K562 (cell line): ENCODE measurements around the gene LYST. TPM values are rescaled to one million over a fixed set of nuclear protein-coding genes. Genes with fewer than 3 reads are reported as not detected.
"Not testable (repeated sequence)": the region's sequence is repeated elsewhere in the genome, so short reads cannot be mapped to it uniquely, and the experiment has no call there.

Experiments
- ATAC-seq: fragments of 200-7000 bp; cut with Tn5 transposase; 3 replicates; pipeline ENCODE4 v1.9.1; 2020; ENCODE audit warnings: moderate library complexity
- BruUV-seq: library from RNA; stranded (reverse); fragments of 400-500 nt; replicated peaks from 2 replicates; lab custom pipeline; 2021; lab: Mats Ljungman, UMichigan
- CTCF ChIA-PET: fragments of 300-600 bp; formaldehyde crosslinking; extraction: SDS; loops from one replicate; lab custom pipeline; 2021; ENCODE audit warnings: low intra/inter-chr PET ratio; lab: Yijun Ruan, JAX
- POLR2A ChIA-PET: fragments of 300-600, 350-650 bp; sonication (Branson Sonifier 250); formaldehyde crosslinking; extraction: SDS; loops from one replicate; lab custom pipeline; 2021; ENCODE audit warnings: antibody characterized with exemption, inconsistent platforms; lab: Yijun Ruan, JAX
- DNase-seq, 4 experiments: peaks; one replicate each; pipeline versions ENCODE4 v3.0.0 to v3.0.0-alpha.2; 2011 to 2018; ENCODE audit warnings: low spot score in 3 of 4, mixed read lengths in 3 of 4; ENCODE audit errors: extremely low read depth in 1 of 4
- FAIRE-seq: peaks from 2 replicates; lab custom pipeline; 2011; peaks lifted over from hg19 to GRCh38; lab: Jason Lieb, UNC
- H2AFZ ChIP-seq: 2 replicates; pipeline ENCODE4 v1.6.0; 2011; ENCODE audit warnings: low read depth, low read length, control low read depth, inconsistent platforms
- H3K27ac ChIP-seq: fragments of 200-600 bp; 3 replicates; pipeline ENCODE4 v1.8.0; 2011; ENCODE audit warnings: low read depth, mild to moderate bottlenecking, control low read depth, inconsistent platforms, low read length, moderate library complexity, mixed read lengths; ENCODE audit errors: extremely low read depth
- H3K27me3 ChIP-seq, 2 experiments: fragments of 300-600 bp in 1 of 2; 2 replicates in 1 of 2; 3 replicates in 1 of 2; pipeline versions ENCODE4 v1.6.0 to v1.8.0; 2011; ENCODE audit warnings: inconsistent platforms in 2 of 2, low read length in 2 of 2, mild to moderate bottlenecking in 1 of 2, mixed read lengths in 1 of 2, moderate library complexity in 1 of 2; ENCODE audit not compliant: control insufficient read depth in 2 of 2, insufficient read depth in 2 of 2
- H3K36me3 ChIP-seq: fragments of 300-600 bp; 3 replicates; pipeline ENCODE4 v1.8.0; 2011; ENCODE audit warnings: mild to moderate bottlenecking, low read length, inconsistent platforms; ENCODE audit not compliant: control insufficient read depth, insufficient read depth
- H3K4me1 ChIP-seq, 2 experiments: fragments of 200-600 bp in 1 of 2; replicated peaks in 1 of 2; 2 replicates in 1 of 2; 3 replicates in 1 of 2; pipeline versions ENCODE4 v1.5.1 to v1.8.0; 2011; ENCODE audit warnings: inconsistent platforms in 2 of 2, low read length in 2 of 2, mild to moderate bottlenecking in 1 of 2, mixed read lengths in 1 of 2, moderate library complexity in 1 of 2; ENCODE audit not compliant: control insufficient read depth in 2 of 2, insufficient read depth in 2 of 2
- H3K4me2 ChIP-seq: 2 replicates; pipeline ENCODE4 v1.6.1; 2011; ENCODE audit warnings: low read length, control low read depth, inconsistent platforms, mixed read lengths; ENCODE audit not compliant: insufficient read depth
- H3K4me3 ChIP-seq: fragments of 200-600 bp; sonication (generic), shearing (Covaris generic); 2 replicates; pipeline ENCODE4 v1.5.1; 2016; ENCODE audit warnings: control low read depth, inconsistent platforms
- H3K79me2 ChIP-seq: fragments of 200-600 bp; 3 replicates; pipeline ENCODE4 v1.8.0; 2011; ENCODE audit warnings: low read length, inconsistent platforms; ENCODE audit not compliant: control insufficient read depth, insufficient read depth
- H3K9ac ChIP-seq, 2 experiments: 2 replicates each; pipeline versions ENCODE4 v1.6.0 to v1.6.1; 2011; ENCODE audit warnings: low read depth in 2 of 2, low read length in 2 of 2, control low read depth in 1 of 2, inconsistent platforms in 1 of 2, mild to moderate bottlenecking in 1 of 2, mixed read lengths in 1 of 2; ENCODE audit not compliant: insufficient read depth in 1 of 2
- H3K9me1 ChIP-seq: one replicate; pipeline ENCODE4 v1.6.0; 2011; ENCODE audit warnings: inconsistent platforms, mild to moderate bottlenecking, low read length, moderate library complexity; ENCODE audit not compliant: control insufficient read depth, insufficient read depth
- H3K9me3 ChIP-seq: replicated peaks from 2 replicates; pipeline ENCODE4 v1.5.1; 2011; ENCODE audit warnings: low read depth, low read length, inconsistent platforms; ENCODE audit not compliant: control insufficient read depth, insufficient read depth
- H4K20me1 ChIP-seq: replicated peaks from 2 replicates; pipeline ENCODE4 v1.6.1; 2011; ENCODE audit warnings: low read length, inconsistent platforms, mixed read lengths; ENCODE audit not compliant: control insufficient read depth, insufficient read depth
- ARID3B ChIP-seq: fragments of 250-450 bp; sonication (Bioruptor Pico); IDR thresholded peaks from 2 replicates; pipeline ENCODE4 v1.4.0; 2020; ENCODE audit warnings: borderline replicate concordance
- IRF9 ChIP-seq: fragments of 450-650 bp; IDR thresholded peaks from 2 replicates; pipeline ENCODE4 v1.6.1; 2016; ENCODE audit warnings: missing biosample characterization, missing genetic modification characterization
- KAT2B ChIP-seq: IDR thresholded peaks from one replicate; pipeline ENCODE4 v1.6.1; 2012; ENCODE audit warnings: low read depth, mild to moderate bottlenecking, control low read depth, inconsistent platforms, low read length, moderate library complexity
- MBD2 ChIP-seq: sonication (generic); IDR thresholded peaks from 2 replicates; pipeline ENCODE4 v1.6.1; 2016; ENCODE audit warnings: low read depth, borderline replicate concordance
- MEF2D ChIP-seq: conservative IDR thresholded peaks from 2 replicates; pipeline ENCODE4 v1.6.1; 2016; ENCODE audit warnings: low read depth, missing genetic modification characterization, missing compliant biosample characterization
- MTF1 ChIP-seq: fragments of 250-450 bp; sonication (Bioruptor Pico); IDR thresholded peaks from 2 replicates; pipeline ENCODE4 v1.9.0; 2021; ENCODE audit warnings: moderate library complexity, mild to moderate bottlenecking, inconsistent platforms, borderline replicate concordance
- NFYB ChIP-seq: IDR thresholded peaks from 2 replicates; pipeline ENCODE4 v1.6.1; 2011; ENCODE audit warnings: mild to moderate bottlenecking, moderate library complexity; ENCODE audit not compliant: insufficient read length; ENCODE audit errors: extremely low read depth
- NONO ChIP-seq, 2 experiments: fragments of 200-400 bp in 1 of 2; fragments of 450-650 bp in 1 of 2; formaldehyde crosslinking in 1 of 2; IDR thresholded peaks; 2 replicates each; pipeline ENCODE4 v1.6.1; 2017; ENCODE audit warnings: low read depth in 2 of 2, mild to moderate bottlenecking in 2 of 2, moderate library complexity in 2 of 2, low read length in 1 of 2
- NR2C2 ChIP-seq, 2 experiments: fragments of 200-800 bp in 1 of 2; sonication (Bioruptor generic) in 1 of 2; sonication (generic) in 1 of 2; formaldehyde crosslinking in 1 of 2; IDR thresholded peaks; 2 replicates each; pipeline versions ENCODE4 v1.6.1 to v1.8.0; 2016 to 2022; ENCODE audit warnings: mild to moderate bottlenecking in 1 of 2, missing compliant biosample characterization in 1 of 2, missing genetic modification characterization in 1 of 2, missing genetic modification reagents in 1 of 2
- NR2F6 ChIP-seq: fragments of 450-650 bp; formaldehyde crosslinking; IDR thresholded peaks from 2 replicates; pipeline ENCODE4 v1.4.0; 2020; ENCODE audit warnings: mild to moderate bottlenecking
- ZNF583 ChIP-seq: fragments of 250-450 bp; sonication (Bioruptor Pico); IDR thresholded peaks from 2 replicates; pipeline ENCODE4 v1.4.0; 2020
- WGBS: fragments of 100-300 bp; shearing (Covaris generic); methylation state at CpG from one replicate; pipeline ENCODE4 v1.1.6; 2016; ENCODE audit warnings: low coverage, mixed read lengths; ENCODE audit not compliant: insufficient coverage; ENCODE audit errors: missing lambda C conversion rate; 5-methylcytosine and 5-hydroxymethylcytosine counted together
- in situ Hi-C: fragments of 300-500 bp; cut with MboI; formaldehyde crosslinking; loops from 4 replicates; pipeline ENCODE4 v1.15.0; 2018; ENCODE audit warnings: inconsistent platforms, mixed read lengths
- intact Hi-C: fragments of 100-400 bp; cut with micrococcal nuclease; formaldehyde crosslinking; loops from 2 replicates; pipeline ENCODE4 v1.14.2; 2022
- polyA plus RNA-seq, 8 experiments: library from polyadenylated mRNA; depleted of rRNA in 4 of 8; stranded (reverse) in 5 of 8; unstranded in 3 of 8; fragments of >200 nt; fragmentation: Nextera tagmentation in 2 of 8; fragmentation: Illumina TruSeq in 1 of 8; extraction: Ambion mirVana in 2 of 8; extraction: Trizol in 1 of 8; gene quantifications; 2 replicates each; pipeline versions ENCODE4 v1.2.1 to v1.2.3, GENCODE V29; 2011 to 2014; ENCODE audit warnings: inconsistent platforms in 1 of 8, missing spikeins in 1 of 8
- total RNA-seq, 7 experiments: library from RNA; depleted of rRNA in 6 of 7; stranded (reverse); fragments of >200 nt in 6 of 7; fragmentation: Illumina TruSeq in 2 of 7; extraction: Trizol in 2 of 7; gene quantifications; 2 replicates each; pipeline versions ENCODE4 v1.2.1 to v1.2.3, GENCODE V29; 2011 to 2021; ENCODE audit warnings: low replicate concordance in 1 of 7

The LYST gene
- total and polyA plus RNA-seq, 9 of the 15 experiments (the other 6 are each of a cell fraction or from before 2014, with no cell fraction given): 0.73 to 2.4 (median 1.4) TPM

- no peak for TF ChIP-seq KAT2B
- no peak for TF ChIP-seq MBD2
- no peak for TF ChIP-seq NR2F6 (CRISPR knock-in tag)
- no peak for TF ChIP-seq ZNF583 (CRISPR knock-in tag)
- TF ChIP-seq NR2C2 (CRISPR knock-in tag; IDR thresholded peaks at IDR 0.05): no peak
- TF ChIP-seq NR2C2 (tag; IDR thresholded peaks at IDR 0.05): no peak
- TF ChIP-seq NFYB: no peak
- TF ChIP-seq IRF9 (tag): no peak
- TF ChIP-seq MEF2D (tag): no peak
- TF ChIP-seq ARID3B (CRISPR knock-in tag): no peak
- TF ChIP-seq MTF1: no peak
- no peak for TF ChIP-seq NONO (IDR thresholded peaks at IDR 0.05; ENCODE audit: low read depth in 2 of 2, low read length in 1 of 2)
Measured at GRCh38 chr1:235622936-235623779, 243.5 kb downstream of the LYST start (continued).

- H3K4me3 ChIP-seq, DNase-seq, H3K79me2 ChIP-seq, H4K20me1 ChIP-seq, H3K36me3 ChIP-seq, H3K9me3 ChIP-seq, CTCF ChIA-PET, H3K27ac ChIP-seq, FAIRE-seq, BruUV-seq, ATAC-seq, H3K4me2 ChIP-seq, H3K4me1 ChIP-seq, intact Hi-C loops, H2AFZ ChIP-seq, in situ Hi-C loops, H3K9ac ChIP-seq, H3K9me1 ChIP-seq: not testable (repeated sequence)
- peaks cover 23 to 59% of the 10 kb centered on the region in 2 experiments for H3K27me3 ChIP-seq
- POLR2A ChIA-PET: interaction anchor here (1.2 to 1.5 kb wide), 2 partner anchors 12 to 13 kb away, joined by 3 to 5 read pairs; no protein-coding TSS in a partner anchor
- WGBS: 9% methylated on average over 2 of the region's 2 CpGs
Measured at GRCh38 chr1:235619149-235619548, 247.6 kb downstream of the LYST start.
